ENCODE measurements around the gene TTLL6.

- TF ChIP-seq, protein P1, sequence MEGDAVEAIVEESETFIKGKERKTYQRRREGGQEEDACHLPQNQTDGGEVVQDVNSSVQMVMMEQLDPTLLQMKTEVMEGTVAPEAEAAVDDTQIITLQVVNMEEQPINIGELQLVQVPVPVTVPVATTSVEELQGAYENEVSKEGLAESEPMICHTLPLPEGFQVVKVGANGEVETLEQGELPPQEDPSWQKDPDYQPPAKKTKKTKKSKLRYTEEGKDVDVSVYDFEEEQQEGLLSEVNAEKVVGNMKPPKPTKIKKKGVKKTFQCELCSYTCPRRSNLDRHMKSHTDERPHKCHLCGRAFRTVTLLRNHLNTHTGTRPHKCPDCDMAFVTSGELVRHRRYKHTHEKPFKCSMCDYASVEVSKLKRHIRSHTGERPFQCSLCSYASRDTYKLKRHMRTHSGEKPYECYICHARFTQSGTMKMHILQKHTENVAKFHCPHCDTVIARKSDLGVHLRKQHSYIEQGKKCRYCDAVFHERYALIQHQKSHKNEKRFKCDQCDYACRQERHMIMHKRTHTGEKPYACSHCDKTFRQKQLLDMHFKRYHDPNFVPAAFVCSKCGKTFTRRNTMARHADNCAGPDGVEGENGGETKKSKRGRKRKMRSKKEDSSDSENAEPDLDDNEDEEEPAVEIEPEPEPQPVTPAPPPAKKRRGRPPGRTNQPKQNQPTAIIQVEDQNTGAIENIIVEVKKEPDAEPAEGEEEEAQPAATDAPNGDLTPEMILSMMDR (conservative IDR thresholded peaks at IDR 0.05; ENCODE audit: low read length) = no peak
- TF ChIP-seq EZH2phosphoT487 (IDR thresholded peaks at IDR 0.05; ENCODE audit: borderline replicate concordance) = no peak
Measured at GRCh38 chr17:48747445-48748363, 69.3 kb downstream of the TTLL6 start.

Data from Loucy (cell line).